Stomach (tissue), 19 donors: ENCODE measurements around the gene GAREM2. TPM values are rescaled to one million over a fixed set of nuclear protein-coding genes. Genes with fewer than 3 reads are reported as not detected.

Experiments used
- DNase-seq, 2 donors: peaks; one replicate each; pipeline versions ENCODE4 v3.0.0 to v3.0.0-alpha.2; 2013 to 2019
- H3K27ac ChIP-seq, 5 donors: fragments of 200-600 bp in 4 of 5; sonication (generic) in 4 of 5; one replicate each; pipeline ENCODE4 v1.5.1; 2013 to 2019; ENCODE audit warnings: mild to moderate bottlenecking in 1 of 5, moderate library complexity in 1 of 5
- H3K27me3 ChIP-seq, 3 donors: fragments of 200-600 bp; sonication (generic); one replicate each; pipeline ENCODE4 v1.5.1; 2017 to 2019; ENCODE audit warnings: mixed run types in 1 of 3
- H3K36me3 ChIP-seq, 4 donors: fragments of 200-600 bp; sonication (generic); 1 replicate in 3 of 4; 2 replicates in 1 of 4; pipeline ENCODE4 v1.5.1; 2016 to 2019
- H3K4me1 ChIP-seq, 4 donors: fragments of 200-600 bp; sonication (generic); one replicate each; pipeline ENCODE4 v1.5.1; 2016 to 2019
- H3K4me3 ChIP-seq, 4 donors: fragments of 200-600 bp; sonication (generic) in 3 of 4; one replicate each; pipeline ENCODE4 v1.5.1; 2016 to 2019; ENCODE audit warnings: mild to moderate bottlenecking in 1 of 4
- H3K9me3 ChIP-seq, 4 donors: fragments of 200-600 bp; sonication (generic); one replicate each; pipeline ENCODE4 v1.5.1; 2016 to 2019
- CTCF ChIP-seq, 7 experiments: fragments of 450-650 bp in 4 of 7; fragments of 200-600 bp in 3 of 7; sonication (generic) in 3 of 7; IDR thresholded peaks; one replicate each; pipeline ENCODE4 v1.5.1; 2016 to 2019; ENCODE audit warnings: antibody characterized with exemption in 7 of 7, control low read depth in 2 of 7, mild to moderate bottlenecking in 1 of 7
- EP300 ChIP-seq: sonication (generic); formaldehyde crosslinking; IDR thresholded peaks from one replicate; pipeline ENCODE4 v1.6.1; 2017; ENCODE audit warnings: antibody characterized with exemption
- POLR2A ChIP-seq, 4 donors: fragments of 450-650 bp; IDR thresholded peaks; one replicate each; pipeline ENCODE4 v1.6.1; 2016; ENCODE audit warnings: antibody characterized with exemption in 4 of 4, control low read depth in 2 of 4, mild to moderate bottlenecking in 1 of 4, moderate library complexity in 1 of 4
- POLR2AphosphoS5 ChIP-seq, 3 donors: sonication (generic); formaldehyde crosslinking; IDR thresholded peaks; one replicate each; pipeline ENCODE4 v1.6.1; 2016; ENCODE audit warnings: antibody characterized with exemption in 3 of 3
- WGBS, 5 donors: extraction: QIAGEN DNeasy Blood & Tissue Kit in 3 of 5; methylation state at CpG; one replicate each; pipeline versions ENCODE4 v1.1.5 to v1.1.7; 2013 to 2018; 5-methylcytosine and 5-hydroxymethylcytosine counted together
- intact Hi-C: fragments of 100-400 bp; cut with DNase I; formaldehyde crosslinking; loops from one replicate; pipeline ENCODE4 v1.15.1; 2023; ENCODE audit warnings: low total_unique reads
- long read RNA-seq, 10 donors: transcript quantifications; one replicate each; lab custom pipeline, GENCODE V29; 2026
- polyA plus RNA-seq, 3 donors: library from polyadenylated mRNA; stranded (reverse); fragments of 200-250 nt; gene quantifications; one replicate each; pipeline ENCODE4 v1.2.3, GENCODE V29; 2013
- total RNA-seq, 5 donors: library from RNA; depleted of rRNA; stranded (reverse); fragments of >200 nt; gene quantifications; one replicate each; pipeline versions ENCODE4 v1.1.0 to v1.2.3, GENCODE V29; 2014 to 2016
- donor health status: healthy with polysubstance abuse.
- donor health status: Bipolar disorder and iron deficiency.
- donor health status: healthy.

The GAREM2 gene
- 1 to 10 TPM in 2 of 5 donors, under 1 TPM in 1, not detected in 2; under 0.01 to 2.3 (median 1.5) TPM for total RNA-seq
- 1 to 10 TPM in 1 of 3 donors, under 1 TPM in 2; 0.83 to 1.7 (median 0.87) TPM for polyA plus RNA-seq
- long read RNA-seq, donor 1, full-length matches to known transcripts: 1 of 1 reads
- long read RNA-seq, donor 1, partial matches to known transcripts: 0 of 1 reads
- long read RNA-seq, donor 1, other reads (novel, unspliced or antisense): 0 of 1 reads
- long read RNA-seq, donor 2, partial matches to known transcripts: 5 of 5 reads
- long read RNA-seq, donor 2, other reads (novel, unspliced or antisense): 0 of 5 reads
- long read RNA-seq, donor 3: 0 reads
- long read RNA-seq, donor 4: 0 reads
- long read RNA-seq, donor 5, partial matches to known transcripts: 65 of 65 reads
- long read RNA-seq, donor 5, other reads (novel, unspliced or antisense): 0 of 65 reads
- long read RNA-seq, donor 6: 0 reads
- long read RNA-seq, donor 7: 0 reads
- long read RNA-seq, donor 8, partial matches to known transcripts: 0 of 1 reads
- long read RNA-seq, donor 8, other reads (novel, unspliced or antisense): 0 of 1 reads
- long read RNA-seq, donor 9: 0 reads
- long read RNA-seq, donor 10: 0 reads

- WGBS, 5 donors: 0 to 2% (median 2%) methylated on average over 19 to 100 of the region's 102 CpGs
Measured at GRCh38 chr2:26172871-26173775, at the start of gene GAREM2. GAREM2 (plus strand) TSS chr2:26173088; CDS start chr2:26173221, 133 bp downstream.

GRCh38 chr2:26123426-26123825, 49.5 kb upstream of the GAREM2 start:
- H3K9me3 ChIP-seq: no peaks in the 10 kb centered on the region
- no peak overlapping the region for H3K4me3 ChIP-seq
- H3K27ac ChIP-seq: no peak overlapping the region
- TF ChIP-seq CTCF (IDR thresholded peaks at IDR 0.05) (no peak), POLR2AphosphoS5 (IDR thresholded peaks at IDR 0.05) (no peak), EP300 (no peak), POLR2A (IDR thresholded peaks at IDR 0.05) (no peak)
- intact Hi-C loops: no loop called here
- WGBS, 5 donors: 77 to 84% (median 83%) methylated on average over 5 of the region's 5 CpGs
- H3K27me3 ChIP-seq: no peaks in the 10 kb centered on the region
- H3K36me3 ChIP-seq: peaks cover 8 to 14% (median 8%) of the 10 kb centered on the region in 4 donors
- no peak for DNase-seq
- H3K4me1 ChIP-seq: peaks cover 0 to 26% (median 11%) of the 10 kb centered on the region in 4 donors

More at GRCh38 chr2:26172871-26173775, at the start of gene GAREM2:
- TF ChIP-seq EP300 (no peak), POLR2A (IDR thresholded peaks at IDR 0.05) (no peak), POLR2AphosphoS5 (IDR thresholded peaks at IDR 0.05) (no peak), CTCF (IDR thresholded peaks at IDR 0.05) (no peak)
- H3K36me3 ChIP-seq: no peaks in the 10 kb centered on the region
- peak in 1 of 2 donors; percentile 55 for DNase-seq
- H3K27ac ChIP-seq: no peak within 1 kb of the TSS
- peak within 1 kb of the TSS; percentile 47 to 57 (median 52) for H3K4me3 ChIP-seq
- H3K4me1 ChIP-seq: peaks cover 14 to 21% (median 16%) of the 10 kb centered on the region in 4 donors
- no peaks in the 10 kb centered on the region for H3K9me3 ChIP-seq
- intact Hi-C loops: no loop called here
- H3K27me3 ChIP-seq: peaks cover 10 to 62% (median 35%) of the 10 kb centered on the region in 3 donors

- 82 to 90% (median 84%) methylated on average over 4 of the region's 4 CpGs for WGBS, 5 donors
- H3K36me3 ChIP-seq: peaks cover 13 to 32% (median 24%) of the 10 kb centered on the region in 4 donors
- no peak for DNase-seq
- no peak overlapping the region for H3K4me3 ChIP-seq
- H3K9me3 ChIP-seq: no peaks in the 10 kb centered on the region
- TF ChIP-seq EP300: no peak
- no peak for TF ChIP-seq POLR2AphosphoS5 (IDR thresholded peaks at IDR 0.05)
- TF ChIP-seq POLR2A (IDR thresholded peaks at IDR 0.05): no peak
- TF ChIP-seq CTCF (IDR thresholded peaks at IDR 0.05): no peak
- H3K27me3 ChIP-seq: no peaks in the 10 kb centered on the region
- no peak overlapping the region for H3K27ac ChIP-seq
- H3K4me1 ChIP-seq: peaks cover 0 to 15% (median 7%) of the 10 kb centered on the region in 4 donors
- intact Hi-C loops: no loop called here
Measured at GRCh38 chr2:26126074-26126473, 46.8 kb upstream of the GAREM2 start.

- TF ChIP-seq POLR2AphosphoS5 (IDR thresholded peaks at IDR 0.05): no peak
- TF ChIP-seq CTCF (IDR thresholded peaks at IDR 0.05): no peak
- TF ChIP-seq POLR2A (IDR thresholded peaks at IDR 0.05): no peak
- TF ChIP-seq EP300: no peak
- WGBS, 5 donors: 91 to 97% (median 93%) methylated on average over 8 of the region's 8 CpGs
- Histone ChIP-seq H3K4me1 (peaks cover 0 to 13% (median 6%) of the 10 kb centered on the region in 4 donors), H3K36me3 (peaks cover 13 to 48% (median 31%) of the 10 kb centered on the region in 4 donors), H3K9me3 (no peaks in the 10 kb centered on the region), H3K4me3 (no peak overlapping the region), H3K27ac (no peak overlapping the region), H3K27me3 (no peaks in the 10 kb centered on the region)
- DNase-seq: no peak
- intact Hi-C loops: no loop called here
Measured at GRCh38 chr2:26128176-26128575, 44.7 kb upstream of the GAREM2 start.
